Epithelial cell of proximal tubule (primary cell): ENCODE measurements around the gene TSN. TPM values are rescaled to one million over a fixed set of nuclear protein-coding genes. Genes with fewer than 3 reads are reported as not detected.
"Not testable (repeated sequence)": the region's sequence is repeated elsewhere in the genome, so short reads cannot be mapped to it uniquely, and the experiment has no call there.

Experiments used
- DNase-seq: peaks from one replicate; pipeline ENCODE4 v3.0.0-alpha.2; 2011; ENCODE audit warnings: low read depth
- H3K4me3 ChIP-seq: 2 replicates; pipeline ENCODE4 v1.5.1; 2011; ENCODE audit warnings: low read depth, mild to moderate bottlenecking, low read length
- total RNA-seq: library from RNA; depleted of rRNA; stranded (reverse); fragments of >200 nt; gene quantifications from 2 replicates; pipeline ENCODE4 v1.2.3, GENCODE V29; 2015
- TF ChIP-seq, protein P1 (sequence below): conservative IDR thresholded peaks from 2 replicates; pipeline ENCODE4 v1.5.1; 2012; ENCODE audit warnings: low read depth, mild to moderate bottlenecking, low read length

The TSN gene
- total RNA-seq, 1 donor from 2014 or later, result 60.1 TPM

DNA sequence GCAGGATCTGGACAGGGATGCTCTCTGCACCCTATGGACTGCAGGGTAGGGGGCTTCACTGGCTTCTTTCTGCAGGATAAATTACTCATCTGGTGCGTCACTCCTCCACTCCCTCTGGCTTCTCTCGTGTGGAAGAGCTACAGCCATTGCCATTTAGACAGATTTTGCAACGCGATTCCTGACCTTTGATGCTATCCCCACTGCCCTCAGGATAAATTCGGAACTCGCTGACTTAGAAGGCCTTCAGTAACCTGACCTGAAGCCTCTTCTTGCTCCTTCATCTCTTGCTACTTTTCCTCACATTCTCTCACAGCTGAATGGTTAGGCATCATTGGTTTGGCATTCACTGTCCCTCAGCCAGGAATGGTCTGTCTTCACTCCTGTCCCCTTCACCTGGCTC is 24.1 kb upstream of the TSN start:
- no peak overlapping the region for H3K4me3 ChIP-seq
- TF ChIP-seq, protein P1, sequence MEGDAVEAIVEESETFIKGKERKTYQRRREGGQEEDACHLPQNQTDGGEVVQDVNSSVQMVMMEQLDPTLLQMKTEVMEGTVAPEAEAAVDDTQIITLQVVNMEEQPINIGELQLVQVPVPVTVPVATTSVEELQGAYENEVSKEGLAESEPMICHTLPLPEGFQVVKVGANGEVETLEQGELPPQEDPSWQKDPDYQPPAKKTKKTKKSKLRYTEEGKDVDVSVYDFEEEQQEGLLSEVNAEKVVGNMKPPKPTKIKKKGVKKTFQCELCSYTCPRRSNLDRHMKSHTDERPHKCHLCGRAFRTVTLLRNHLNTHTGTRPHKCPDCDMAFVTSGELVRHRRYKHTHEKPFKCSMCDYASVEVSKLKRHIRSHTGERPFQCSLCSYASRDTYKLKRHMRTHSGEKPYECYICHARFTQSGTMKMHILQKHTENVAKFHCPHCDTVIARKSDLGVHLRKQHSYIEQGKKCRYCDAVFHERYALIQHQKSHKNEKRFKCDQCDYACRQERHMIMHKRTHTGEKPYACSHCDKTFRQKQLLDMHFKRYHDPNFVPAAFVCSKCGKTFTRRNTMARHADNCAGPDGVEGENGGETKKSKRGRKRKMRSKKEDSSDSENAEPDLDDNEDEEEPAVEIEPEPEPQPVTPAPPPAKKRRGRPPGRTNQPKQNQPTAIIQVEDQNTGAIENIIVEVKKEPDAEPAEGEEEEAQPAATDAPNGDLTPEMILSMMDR, result no peak
- DNase-seq, result no peak

- DNase-seq, H3K4me3 ChIP-seq: not testable (repeated sequence)
These were observed 20.9 kb upstream of the TSN start for GRCh38 chr2:121734544-121734943.

DNA sequence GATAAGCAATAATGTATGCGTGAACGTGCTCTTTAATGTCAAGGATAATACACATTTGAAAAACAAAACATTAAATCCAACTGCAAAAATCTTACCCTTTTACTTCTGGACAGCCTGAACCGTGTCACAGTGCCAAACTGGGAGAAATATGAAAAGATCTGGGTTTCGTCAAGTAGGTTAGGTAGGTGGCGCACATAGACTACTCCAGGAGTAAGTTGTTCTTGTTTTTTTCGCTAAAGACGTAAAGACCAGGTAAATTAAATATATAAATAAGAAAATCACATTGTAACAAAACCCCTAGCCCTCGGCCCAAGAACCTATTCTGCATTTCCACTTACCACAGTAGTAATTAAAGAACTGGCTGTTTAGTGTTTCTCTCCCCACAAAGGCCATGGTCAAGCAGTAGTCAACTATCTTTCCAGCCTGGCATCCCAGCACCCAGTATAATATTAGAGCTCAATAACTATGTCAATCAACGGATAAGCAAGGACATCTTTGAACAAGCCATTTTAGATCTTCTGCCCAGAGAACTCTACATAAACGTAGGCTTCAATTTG is 19.9 kb upstream of the TSN start:
- TF ChIP-seq, protein P1, result peak; percentile 32
- H3K4me3 ChIP-seq, result peak overlapping the region; percentile 85
- DNase-seq, result no peak

DNA sequence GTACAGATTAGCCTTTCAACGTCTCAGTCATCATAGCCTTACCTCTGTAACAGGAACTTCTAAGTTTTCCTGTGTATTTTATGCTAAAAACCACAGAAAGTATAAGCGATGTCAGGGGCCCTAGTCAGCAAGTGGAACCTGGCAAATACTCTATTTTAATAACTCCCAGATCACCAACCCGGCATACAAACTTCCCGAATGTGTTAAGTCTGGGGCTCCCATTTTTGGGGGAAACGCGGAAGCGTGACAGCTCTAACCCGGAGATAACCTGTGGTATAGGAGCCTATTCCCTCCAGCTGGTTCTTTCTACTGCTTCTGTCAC is 19.4 kb upstream of the TSN start:
- TF ChIP-seq, protein P1, result no peak
- DNase-seq, result no peak
- H3K4me3 ChIP-seq, result peak overlapping the region; percentile 85

- TF ChIP-seq, protein P1, result no peak
- DNase-seq, result no peak
These were observed 18.8 kb upstream of the TSN start, which contains the start of gene NIFK for GRCh38 chr2:121736462-121737336. Gene NIFK (minus strand): TSS chr2:121736875. CDS start chr2:121736850, 25 bp downstream.

DNA sequence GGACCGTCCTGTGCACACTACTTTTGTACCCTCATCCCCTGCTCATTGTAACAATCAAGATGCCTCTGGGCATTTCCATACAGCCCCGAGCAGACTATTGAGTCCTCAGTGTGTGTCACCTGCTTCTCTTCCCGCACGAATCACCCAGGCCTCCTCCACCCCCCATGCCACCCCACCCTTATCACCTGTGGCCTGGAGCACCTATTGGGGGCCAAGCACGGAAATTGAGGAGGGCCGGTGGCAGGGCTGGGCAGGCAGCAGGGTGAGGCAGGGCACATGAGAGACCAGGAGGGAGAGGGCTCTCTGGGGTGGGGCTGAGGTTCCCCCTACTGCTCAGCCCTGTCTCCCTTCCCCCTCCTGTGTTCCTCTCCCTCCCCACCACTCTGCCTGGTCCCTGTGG is 14.5 kb upstream of the TSN start:
- TF ChIP-seq, protein P1, result no peak
- no peak overlapping the region for H3K4me3 ChIP-seq
- DNase-seq, result no peak

More at GRCh38 chr2:121736462-121737336, 18.8 kb upstream of the TSN start, which contains the start of gene NIFK:
- peak within 1 kb of the TSS; percentile 85 for H3K4me3 ChIP-seq

DNA sequence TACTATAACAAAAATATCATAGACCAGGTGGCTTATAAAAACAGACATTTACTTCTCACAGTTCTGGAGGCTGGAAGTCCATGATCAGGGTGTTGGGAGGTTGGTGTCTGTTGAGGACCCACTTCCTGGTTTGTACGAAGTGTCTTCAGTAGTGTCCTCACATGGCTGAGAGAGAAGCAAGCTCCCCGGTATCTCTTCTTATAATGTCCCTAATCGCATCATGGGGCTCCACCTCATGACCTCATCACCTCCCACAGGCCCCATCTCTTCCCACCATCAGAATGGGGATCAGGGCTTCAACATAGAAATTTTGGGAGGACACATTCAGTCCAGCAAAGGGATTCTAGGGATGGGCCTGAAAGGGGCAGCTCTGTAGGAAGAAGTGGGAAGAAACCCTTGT is 14.0 kb upstream of the TSN start:
- H3K4me3 ChIP-seq, result no peak overlapping the region
- TF ChIP-seq, protein P1, result no peak

More for the DNA sequence above, 14.0 kb upstream of the TSN start:
- no peak for DNase-seq
